Measurements from ENCODE around the gene PRR23A. TPM values are rescaled to one million over a fixed set of nuclear protein-coding genes. Genes with fewer than 3 reads are reported as not detected.
A peak's percentile ranks its signal among the peaks of the same experiment; 100 is the strongest.

The PRR23A gene
- total RNA-seq, 4 donors from 2014 or later = not detected

DNA sequence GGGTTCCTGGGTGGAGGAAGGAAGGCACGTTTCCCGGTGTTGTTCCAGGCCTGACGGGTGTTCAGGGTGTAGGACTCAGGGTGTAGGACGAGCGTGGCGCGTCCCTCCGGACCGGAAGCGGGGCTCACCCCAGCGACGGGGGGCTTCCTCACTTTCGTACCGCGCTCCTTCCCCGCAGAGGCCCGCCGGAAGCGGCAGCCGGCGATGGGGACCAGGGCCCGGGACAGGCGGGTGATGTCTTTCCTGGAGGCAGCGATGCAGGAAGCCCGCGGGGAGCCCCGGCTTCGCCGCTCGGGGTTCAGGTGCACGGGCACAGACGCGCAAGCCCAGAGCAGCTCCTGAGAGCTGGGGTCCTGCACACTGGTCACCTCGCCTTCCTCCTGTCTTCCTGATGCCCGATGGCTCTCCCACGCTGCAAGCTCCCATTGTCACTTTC, 45.6 kb downstream of the PRR23A start:
- Histone ChIP-seq H3K4me1 (no peaks in the 10 kb centered on the region), H3K36me3 (no peaks in the 10 kb centered on the region), H3K27ac (no peak overlapping the region), H3K27me3 (no peaks in the 10 kb centered on the region), H3K9me3 (peaks cover 0 to 6% of the 10 kb centered on the region in 2 donors), H3K4me3 (peak overlapping the region in 1 of 2 donors; percentile 9)
- TF ChIP-seq POLR2A (IDR thresholded peaks at IDR 0.05) = no peak
- TF ChIP-seq, protein P1, sequence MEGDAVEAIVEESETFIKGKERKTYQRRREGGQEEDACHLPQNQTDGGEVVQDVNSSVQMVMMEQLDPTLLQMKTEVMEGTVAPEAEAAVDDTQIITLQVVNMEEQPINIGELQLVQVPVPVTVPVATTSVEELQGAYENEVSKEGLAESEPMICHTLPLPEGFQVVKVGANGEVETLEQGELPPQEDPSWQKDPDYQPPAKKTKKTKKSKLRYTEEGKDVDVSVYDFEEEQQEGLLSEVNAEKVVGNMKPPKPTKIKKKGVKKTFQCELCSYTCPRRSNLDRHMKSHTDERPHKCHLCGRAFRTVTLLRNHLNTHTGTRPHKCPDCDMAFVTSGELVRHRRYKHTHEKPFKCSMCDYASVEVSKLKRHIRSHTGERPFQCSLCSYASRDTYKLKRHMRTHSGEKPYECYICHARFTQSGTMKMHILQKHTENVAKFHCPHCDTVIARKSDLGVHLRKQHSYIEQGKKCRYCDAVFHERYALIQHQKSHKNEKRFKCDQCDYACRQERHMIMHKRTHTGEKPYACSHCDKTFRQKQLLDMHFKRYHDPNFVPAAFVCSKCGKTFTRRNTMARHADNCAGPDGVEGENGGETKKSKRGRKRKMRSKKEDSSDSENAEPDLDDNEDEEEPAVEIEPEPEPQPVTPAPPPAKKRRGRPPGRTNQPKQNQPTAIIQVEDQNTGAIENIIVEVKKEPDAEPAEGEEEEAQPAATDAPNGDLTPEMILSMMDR (IDR thresholded peaks at IDR 0.05) = no peak
- intact Hi-C loops (cut with DNase I; ENCODE audit: low total_unique reads) = no loop called here
- no peak for DNase-seq

Other genes starting within 250 kb of the PRR23A start
- 10 to 100 TPM in 2 of 4 donors, 1 to 10 TPM in 2; 5.6 to 37.5 (median 17.0) TPM for gene PIK3CB, start 171.3 kb downstream of the PRR23A start, total RNA-seq
- 10 to 100 TPM in 1 of 4 donors, 1 to 10 TPM in 1, under 1 TPM in 1, not detected in 1; 0.26 to 23.6 (median 9.8) TPM for gene FOXL2, start 59.1 kb downstream of the PRR23A start, total RNA-seq
- gene FOXL2NB, start 59.1 kb downstream of the PRR23A start, total RNA-seq = 10 to 100 TPM in 2 of 4 donors, 1 to 10 TPM in 2; 1.3 to 22.7 (median 12.2) TPM
- gene PRR23B, start 14.7 kb upstream of the PRR23A start, total RNA-seq = not detected
- gene PRR23C, start 38.6 kb upstream of the PRR23A start, total RNA-seq = not detected